BLaER1 (cell line): Measurements from ENCODE around the gene NFXL1.

ENCODE experiments used
- H3K27ac ChIP-seq: shearing (Covaris generic); formaldehyde crosslinking; 2 replicates; pipeline ENCODE4 v1.8.1; 2022
- H3K27me3 ChIP-seq: shearing (Covaris generic); formaldehyde crosslinking; 2 replicates; pipeline ENCODE4 v1.8.1; 2022
- H3K36me3 ChIP-seq: shearing (Covaris generic); formaldehyde crosslinking; 2 replicates; pipeline ENCODE4 v1.8.1; 2022
- H3K4me1 ChIP-seq: shearing (Covaris generic); formaldehyde crosslinking; 2 replicates; pipeline ENCODE4 v1.8.1; 2022
- H3K4me2 ChIP-seq: shearing (Covaris generic); formaldehyde crosslinking; 2 replicates; pipeline ENCODE4 v1.8.1; 2022
- H3K4me3 ChIP-seq: shearing (Covaris generic); formaldehyde crosslinking; 2 replicates; pipeline ENCODE4 v1.8.1; 2022
- H3K9ac ChIP-seq: shearing (Covaris generic); formaldehyde crosslinking; 2 replicates; pipeline ENCODE4 v1.8.1; 2022
- H3K9me3 ChIP-seq: shearing (Covaris generic); formaldehyde crosslinking; 2 replicates; pipeline ENCODE4 v1.8.1; 2022
- H4K20me1 ChIP-seq: shearing (Covaris generic); formaldehyde crosslinking; 2 replicates; pipeline ENCODE4 v1.8.1; 2022
- Cebpa-rat ChIP-seq: shearing (Covaris generic); IDR thresholded peaks from 2 replicates; pipeline ENCODE4 v1.8.1; 2022

NFXL1 gene

GRCh38 chr4:47899639-47900038 lies 14.7 kb downstream of the NFXL1 start:
- Histone ChIP-seq H3K36me3 (peaks cover 75% of the 10 kb centered on the region), H3K4me3 (no peak overlapping the region), H3K27ac (no peak overlapping the region), H4K20me1 (no peaks in the 10 kb centered on the region), H3K4me1 (no peaks in the 10 kb centered on the region), H3K4me2 (no peak overlapping the region), H3K27me3 (no peaks in the 10 kb centered on the region), H3K9ac (no peak overlapping the region), H3K9me3 (no peaks in the 10 kb centered on the region)
- TF ChIP-seq Cebpa-rat, result no peak

GRCh38 chr4:47891928-47892327 lies 22.5 kb downstream of the NFXL1 start:
- peaks cover 57% of the 10 kb centered on the region for H3K36me3 ChIP-seq

DNA sequence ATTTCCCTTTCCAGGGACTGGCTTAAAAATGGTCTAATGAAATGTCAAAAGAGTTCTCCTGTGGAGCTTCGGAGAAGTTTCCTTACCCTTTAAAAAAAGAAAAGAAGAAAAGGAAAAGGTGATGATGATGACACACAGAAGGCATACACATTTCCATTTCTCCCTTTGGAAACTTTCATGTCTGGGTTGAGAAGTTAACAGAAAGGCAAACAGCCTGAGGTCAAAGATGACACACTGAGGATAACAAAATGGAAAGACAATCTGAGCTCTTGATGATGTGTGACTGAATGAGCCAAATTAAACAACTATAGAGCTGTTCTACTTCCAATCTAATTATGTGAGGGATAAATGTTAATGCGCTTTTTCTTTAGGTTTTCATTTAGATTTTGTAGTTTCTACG lies 32.2 kb downstream of the NFXL1 start:
- H3K4me2 ChIP-seq, result no peak overlapping the region
- H3K4me3 ChIP-seq, result no peak overlapping the region
- no peaks in the 10 kb centered on the region for H3K4me1 ChIP-seq
- H3K9ac ChIP-seq, result no peak overlapping the region
- H3K9me3 ChIP-seq, result no peaks in the 10 kb centered on the region
- H3K36me3 ChIP-seq, result peaks cover 64% of the 10 kb centered on the region
- no peak overlapping the region for H3K27ac ChIP-seq
- no peaks in the 10 kb centered on the region for H3K27me3 ChIP-seq
- TF ChIP-seq Cebpa-rat, result no peak
- H4K20me1 ChIP-seq, result no peaks in the 10 kb centered on the region

More at GRCh38 chr4:47891928-47892327, 22.5 kb downstream of the NFXL1 start:
- Histone ChIP-seq H3K27ac (no peak overlapping the region), H3K27me3 (no peaks in the 10 kb centered on the region), H3K4me1 (no peaks in the 10 kb centered on the region), H3K4me2 (no peak overlapping the region), H3K4me3 (no peak overlapping the region), H3K9ac (no peak overlapping the region), H4K20me1 (no peaks in the 10 kb centered on the region), H3K9me3 (no peaks in the 10 kb centered on the region)
- TF ChIP-seq Cebpa-rat, result no peak

GRCh38 chr4:47879458-47879857 lies 34.9 kb downstream of the NFXL1 start:
- Histone ChIP-seq H3K27me3 (no peaks in the 10 kb centered on the region), H4K20me1 (no peaks in the 10 kb centered on the region), H3K4me2 (no peak overlapping the region), H3K4me1 (peaks cover 6% of the 10 kb centered on the region), H3K27ac (no peak overlapping the region), H3K9me3 (peaks cover 7% of the 10 kb centered on the region), H3K4me3 (no peak overlapping the region), H3K36me3 (peaks cover 66% of the 10 kb centered on the region), H3K9ac (no peak overlapping the region)
- no peak for TF ChIP-seq Cebpa-rat

- H3K4me2 ChIP-seq, result no peak overlapping the region
- H3K4me1 ChIP-seq, result peaks cover 6% of the 10 kb centered on the region
- peaks cover 66% of the 10 kb centered on the region for H3K36me3 ChIP-seq
- H3K9me3 ChIP-seq, result peaks cover 32% of the 10 kb centered on the region
- H3K27me3 ChIP-seq, result no peaks in the 10 kb centered on the region
- no peak overlapping the region for H3K9ac ChIP-seq
- H3K27ac ChIP-seq, result no peak overlapping the region
- TF ChIP-seq Cebpa-rat, result no peak
- H4K20me1 ChIP-seq, result no peaks in the 10 kb centered on the region
- H3K4me3 ChIP-seq, result no peak overlapping the region
Observed at GRCh38 chr4:47876784-47877546, 37.4 kb downstream of the NFXL1 start.

DNA sequence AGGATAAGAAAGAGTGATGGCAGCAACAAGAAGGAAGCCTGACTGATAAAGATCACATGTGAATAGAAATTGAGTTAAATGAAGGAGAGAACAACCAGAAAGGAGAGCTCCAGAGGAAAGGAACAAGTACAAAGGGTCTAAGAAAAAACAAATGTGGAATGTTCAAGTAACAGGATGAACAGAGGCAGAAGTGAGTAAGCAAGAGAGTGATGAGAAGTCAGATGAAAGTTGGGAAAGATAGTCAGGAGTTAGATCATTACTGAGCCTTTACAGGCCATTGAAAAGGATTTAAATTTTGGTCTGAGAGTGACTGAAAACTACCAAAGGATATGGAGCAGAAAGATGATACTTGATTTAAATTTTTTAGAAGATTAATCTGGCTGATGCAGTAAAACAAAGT lies 38.1 kb downstream of the NFXL1 start:
- Histone ChIP-seq H3K4me2 (no peak overlapping the region), H3K27me3 (no peaks in the 10 kb centered on the region), H4K20me1 (no peaks in the 10 kb centered on the region), H3K4me3 (no peak overlapping the region), H3K9ac (no peak overlapping the region), H3K9me3 (peaks cover 34% of the 10 kb centered on the region), H3K4me1 (peaks cover 6% of the 10 kb centered on the region), H3K27ac (no peak overlapping the region), H3K36me3 (peaks cover 65% of the 10 kb centered on the region)
- no peak for TF ChIP-seq Cebpa-rat

- H3K4me2 ChIP-seq, result no peak overlapping the region
- H3K36me3 ChIP-seq, result peaks cover 73% of the 10 kb centered on the region
- H3K9ac ChIP-seq, result no peak overlapping the region
- peaks cover 34% of the 10 kb centered on the region for H3K9me3 ChIP-seq
- no peak overlapping the region for H3K4me3 ChIP-seq
- H3K4me1 ChIP-seq, result peaks cover 6% of the 10 kb centered on the region
- H3K27ac ChIP-seq, result no peak overlapping the region
- H3K27me3 ChIP-seq, result no peaks in the 10 kb centered on the region
- H4K20me1 ChIP-seq, result no peaks in the 10 kb centered on the region
- TF ChIP-seq Cebpa-rat, result no peak
Observed at GRCh38 chr4:47873877-47874541, 40.4 kb downstream of the NFXL1 start.

GRCh38 chr4:47863486-47863885 lies 50.9 kb downstream of the NFXL1 start:
- Histone ChIP-seq H3K4me1 (no peaks in the 10 kb centered on the region), H3K9ac (no peak overlapping the region), H4K20me1 (no peaks in the 10 kb centered on the region), H3K27me3 (no peaks in the 10 kb centered on the region), H3K4me2 (no peak overlapping the region), H3K4me3 (no peak overlapping the region), H3K36me3 (peaks cover 40% of the 10 kb centered on the region), H3K27ac (no peak overlapping the region), H3K9me3 (peaks cover 6% of the 10 kb centered on the region)
- no peak for TF ChIP-seq Cebpa-rat

- peaks cover 32% of the 10 kb centered on the region for H3K36me3 ChIP-seq
- no peaks in the 10 kb centered on the region for H3K9me3 ChIP-seq
- no peaks in the 10 kb centered on the region for H3K27me3 ChIP-seq
- H3K9ac ChIP-seq, result no peak overlapping the region
- H3K27ac ChIP-seq, result no peak overlapping the region
- no peak overlapping the region for H3K4me2 ChIP-seq
- no peaks in the 10 kb centered on the region for H4K20me1 ChIP-seq
- H3K4me3 ChIP-seq, result no peak overlapping the region
- no peak for TF ChIP-seq Cebpa-rat
- no peaks in the 10 kb centered on the region for H3K4me1 ChIP-seq
Observed at GRCh38 chr4:47862297-47862696, 52.1 kb downstream of the NFXL1 start.

GRCh38 chr4:47860305-47860704 lies 54.1 kb downstream of the NFXL1 start:
- no peak overlapping the region for H3K9ac ChIP-seq
- peaks cover 21% of the 10 kb centered on the region for H3K36me3 ChIP-seq
- no peak overlapping the region for H3K4me3 ChIP-seq
- no peak for TF ChIP-seq Cebpa-rat
- H4K20me1 ChIP-seq, result no peaks in the 10 kb centered on the region
- H3K27me3 ChIP-seq, result no peaks in the 10 kb centered on the region
- H3K27ac ChIP-seq, result no peak overlapping the region
- no peaks in the 10 kb centered on the region for H3K4me1 ChIP-seq
- no peaks in the 10 kb centered on the region for H3K9me3 ChIP-seq
- H3K4me2 ChIP-seq, result no peak overlapping the region
